HEK293T (cell line): ENCODE data around the gene HSD3B1.
"Not testable (repeated sequence)": the region's sequence is repeated elsewhere in the genome, so short reads cannot be mapped to it uniquely, and the experiment has no call there.

Experiments
- CTCF ChIA-PET: fragments of 350-600 bp; formaldehyde crosslinking; extraction: SDS; loops from one replicate; lab custom pipeline; 2021; ENCODE audit warnings: antibody characterized with exemption, inconsistent platforms; lab: Yijun Ruan, JAX
- POLR2A ChIA-PET: fragments of 350-600 bp; formaldehyde crosslinking; extraction: SDS; loops from one replicate; lab custom pipeline; 2020; ENCODE audit warnings: antibody characterized with exemption, inconsistent platforms; lab: Yijun Ruan, JAX
- DNase-seq: peaks from one replicate; pipeline ENCODE4 v3.0.0; 2012; ENCODE audit warnings: mixed read lengths; ENCODE audit errors: extremely low spot score
- ARNT ChIP-seq: fragments of 450-650 bp; IDR thresholded peaks from 2 replicates; pipeline ENCODE4 v1.6.1; 2017; ENCODE audit warnings: mild to moderate bottlenecking
- BHLHE40 ChIP-seq: fragments of 450-650 bp; IDR thresholded peaks from 2 replicates; pipeline ENCODE4 v1.6.1; 2016; ENCODE audit warnings: mild to moderate bottlenecking, moderate library complexity, borderline replicate concordance
- CTBP1 ChIP-seq: fragments of 450-650 bp; IDR thresholded peaks from 2 replicates; pipeline ENCODE4 v1.6.1; 2016; ENCODE audit warnings: borderline replicate concordance
- ELF4 ChIP-seq: fragments of 450-650 bp; IDR thresholded peaks from 2 replicates; pipeline ENCODE4 v1.6.1; 2017; ENCODE audit warnings: antibody characterized with exemption
- FOXA1 ChIP-seq: fragments of 450-650 bp; IDR thresholded peaks from 2 replicates; pipeline ENCODE4 v1.6.1; 2016; ENCODE audit warnings: mild to moderate bottlenecking
- FOXK2 ChIP-seq: fragments of 450-650 bp; IDR thresholded peaks from 2 replicates; pipeline ENCODE4 v1.6.1; 2016; ENCODE audit warnings: mild to moderate bottlenecking
- FOXM1 ChIP-seq: fragments of 450-650 bp; IDR thresholded peaks from 2 replicates; pipeline ENCODE4 v1.6.1; 2017; ENCODE audit warnings: mild to moderate bottlenecking, borderline replicate concordance
- HDGF ChIP-seq: fragments of 450-650 bp; IDR thresholded peaks from 2 replicates; pipeline ENCODE4 v1.6.1; 2017; ENCODE audit warnings: antibody characterized with exemption, borderline replicate concordance
- L3MBTL2 ChIP-seq: fragments of 450-650 bp; conservative IDR thresholded peaks from 2 replicates; pipeline ENCODE4 v1.6.1; 2016; ENCODE audit warnings: mild to moderate bottlenecking
- LEF1 ChIP-seq: fragments of 450-650 bp; IDR thresholded peaks from 2 replicates; pipeline ENCODE4 v1.6.1; 2017; ENCODE audit warnings: mild to moderate bottlenecking, borderline replicate concordance
- NFRKB ChIP-seq: fragments of 450-650 bp; IDR thresholded peaks from 2 replicates; pipeline ENCODE4 v1.6.1; 2016; ENCODE audit warnings: mild to moderate bottlenecking, moderate library complexity
- SP1 ChIP-seq: fragments of 450-650 bp; IDR thresholded peaks from 2 replicates; pipeline ENCODE4 v1.6.1; 2017
- SUZ12 ChIP-seq: fragments of 450-650 bp; IDR thresholded peaks from 2 replicates; pipeline ENCODE4 v1.6.1; 2016; ENCODE audit warnings: mild to moderate bottlenecking
- TARDBP ChIP-seq: fragments of 450-650 bp; IDR thresholded peaks from 2 replicates; pipeline ENCODE4 v1.6.1; 2016
- ZNF384 ChIP-seq: fragments of 450-650 bp; IDR thresholded peaks from 2 replicates; pipeline ENCODE4 v1.6.1; 2016
- TF ChIP-seq, protein P1 (sequence below): fragments of 450-650 bp; IDR thresholded peaks from 2 replicates; pipeline ENCODE4 v1.6.1; 2016

HSD3B1 gene

DNA sequence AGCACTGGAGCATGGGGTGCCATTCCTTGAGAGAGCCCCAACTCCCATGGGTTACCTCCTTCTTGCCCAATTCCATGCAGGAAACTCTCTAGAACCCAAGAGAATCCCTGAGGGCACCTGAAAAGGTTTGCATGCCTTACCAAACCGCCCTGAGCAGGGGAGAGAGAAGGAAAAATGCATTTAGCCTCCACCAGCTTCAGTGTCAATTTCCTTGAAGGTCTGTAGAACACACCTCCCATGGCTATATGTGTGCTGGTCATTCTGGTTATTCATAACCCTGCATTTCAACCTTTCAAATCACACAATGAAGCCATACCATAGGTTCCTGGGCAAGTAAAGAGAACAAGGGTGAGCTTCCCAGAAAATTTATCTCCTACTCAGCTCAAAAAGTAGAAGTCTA, 39.6 kb downstream of the HSD3B1 start:
- TF ChIP-seq ZNF384 = no peak
- no peak for TF ChIP-seq LEF1
- TF ChIP-seq FOXA1 = no peak
- no peak for TF ChIP-seq ARNT
- TF ChIP-seq HDGF = no peak
- TF ChIP-seq TARDBP = no peak
- no peak for TF ChIP-seq FOXK2
- TF ChIP-seq, protein P1, sequence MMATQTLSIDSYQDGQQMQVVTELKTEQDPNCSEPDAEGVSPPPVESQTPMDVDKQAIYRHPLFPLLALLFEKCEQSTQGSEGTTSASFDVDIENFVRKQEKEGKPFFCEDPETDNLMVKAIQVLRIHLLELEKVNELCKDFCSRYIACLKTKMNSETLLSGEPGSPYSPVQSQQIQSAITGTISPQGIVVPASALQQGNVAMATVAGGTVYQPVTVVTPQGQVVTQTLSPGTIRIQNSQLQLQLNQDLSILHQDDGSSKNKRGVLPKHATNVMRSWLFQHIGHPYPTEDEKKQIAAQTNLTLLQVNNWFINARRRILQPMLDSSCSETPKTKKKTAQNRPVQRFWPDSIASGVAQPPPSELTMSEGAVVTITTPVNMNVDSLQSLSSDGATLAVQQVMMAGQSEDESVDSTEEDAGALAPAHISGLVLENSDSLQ = no peak
- TF ChIP-seq FOXM1 = no peak
- TF ChIP-seq SP1 = no peak
- TF ChIP-seq BHLHE40 = no peak
- DNase-seq = no peak
- POLR2A ChIA-PET = no interaction called here
- CTCF ChIA-PET = no interaction called here

DNA sequence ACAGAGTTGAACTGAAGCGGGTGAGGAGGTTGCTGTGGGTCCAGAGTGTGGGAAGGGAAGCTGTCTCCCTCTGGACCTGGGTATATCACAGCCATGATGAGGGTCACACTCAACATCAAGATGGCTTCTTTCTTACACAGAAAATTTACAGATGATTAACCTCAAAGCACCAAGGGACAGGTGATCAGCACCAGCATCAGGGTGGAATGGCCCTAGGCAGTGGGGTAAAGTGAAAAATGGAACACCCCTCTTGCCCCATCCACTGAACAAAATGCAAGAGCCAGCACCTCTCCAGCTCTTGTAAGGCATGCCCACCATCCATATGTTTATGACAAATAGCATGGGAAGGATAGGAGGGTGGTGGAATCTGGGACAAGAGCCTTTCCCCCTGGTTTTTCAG, 40.3 kb downstream of the HSD3B1 start:
- CTCF ChIA-PET = no interaction called here
- TF ChIP-seq NFRKB = no peak
- TF ChIP-seq SP1 = no peak
- no peak for TF ChIP-seq CTBP1
- TF ChIP-seq L3MBTL2 = no peak
- TF ChIP-seq ZNF384 = no peak
- TF ChIP-seq FOXM1 = no peak
- no peak for TF ChIP-seq LEF1
- no peak for TF ChIP-seq ARNT
- POLR2A ChIA-PET = no interaction called here
- no peak for DNase-seq

DNA sequence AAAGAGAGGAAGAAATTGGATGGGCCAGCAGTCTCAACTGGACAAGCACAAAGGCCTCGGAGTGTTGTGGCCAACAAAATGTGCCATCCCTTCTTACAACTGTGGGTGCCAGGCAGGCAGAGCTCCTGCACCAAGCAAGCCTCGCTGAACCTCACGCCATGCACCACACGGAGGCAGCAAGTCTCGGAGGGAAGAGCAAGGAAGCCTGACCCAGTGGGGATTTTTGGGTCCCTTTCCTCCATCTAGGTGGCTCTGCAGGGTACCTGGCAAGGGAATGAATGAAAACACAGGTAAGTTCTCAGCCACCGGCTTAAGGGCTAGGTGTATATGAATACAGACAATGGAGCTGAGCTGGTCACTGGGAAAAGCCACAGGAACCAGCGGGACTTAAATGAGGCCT, 40.8 kb downstream of the HSD3B1 start:
- no peak for TF ChIP-seq ZNF384
- TF ChIP-seq FOXA1 = no peak
- no peak for TF ChIP-seq SP1
- no peak for TF ChIP-seq FOXK2
- CTCF ChIA-PET = interaction anchor here (0.6 kb wide), 1 partner anchor 24 kb away, joined by 3 read pairs; no protein-coding TSS in a partner anchor
- POLR2A ChIA-PET = no interaction called here
- no peak for DNase-seq

DNA sequence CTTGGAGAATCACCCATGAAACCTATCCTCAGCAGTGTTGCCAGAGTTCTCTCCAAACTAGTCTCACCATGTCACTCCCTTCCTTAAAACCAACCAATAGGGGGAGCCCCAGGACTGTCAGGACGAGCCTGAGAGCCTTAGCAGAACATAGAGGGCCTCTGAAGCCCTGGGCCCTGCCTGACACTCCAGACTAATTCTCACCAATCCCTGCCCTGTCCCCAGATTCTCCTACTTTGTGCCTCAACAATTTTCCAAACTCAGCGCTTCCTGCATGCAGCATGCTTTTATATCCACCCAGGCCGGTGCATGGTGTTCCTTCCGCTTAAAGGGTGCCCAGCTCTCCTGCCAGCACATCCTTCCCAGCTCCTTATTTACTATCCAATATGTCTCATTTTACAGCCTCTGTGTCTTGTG, 42.7 kb downstream of the HSD3B1 start:
- POLR2A ChIA-PET = no interaction called here
- peak; percentile 62 for DNase-seq
- CTCF ChIA-PET = interaction anchor here (0.9 kb wide), 1 partner anchor 62 kb away, joined by 3 read pairs; no protein-coding TSS in a partner anchor
- TF ChIP-seq SP1 (no peak), L3MBTL2 (no peak), FOXM1 (no peak), CTBP1 (no peak), NFRKB (no peak), SUZ12 (no peak), ARNT (no peak), ELF4 (no peak), BHLHE40 (no peak), TARDBP (no peak), LEF1 (no peak), FOXK2 (no peak), ZNF384 (no peak), HDGF (no peak), FOXA1 (no peak)
- TF ChIP-seq, protein P1 = no peak

DNA sequence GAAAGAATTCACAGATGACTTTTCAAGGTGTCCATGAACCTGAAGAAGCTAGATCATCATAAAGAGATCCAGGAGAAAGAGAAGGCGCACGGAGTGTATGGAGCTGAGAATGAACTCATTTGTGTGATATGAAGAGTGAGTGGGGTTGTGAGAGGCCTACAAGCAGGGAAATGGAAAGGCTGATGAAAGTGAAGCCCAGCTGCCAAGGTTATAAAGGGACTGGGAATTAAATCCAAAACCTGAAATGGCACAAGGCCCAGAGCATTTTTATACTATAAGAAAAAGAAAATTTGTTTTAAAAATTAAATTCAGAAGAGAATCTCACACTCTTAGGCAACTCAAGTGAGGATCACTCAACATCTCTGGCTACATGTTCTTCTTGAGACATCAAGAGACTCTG, 43.4 kb downstream of the HSD3B1 start:
- POLR2A ChIA-PET = no interaction called here

DNA sequence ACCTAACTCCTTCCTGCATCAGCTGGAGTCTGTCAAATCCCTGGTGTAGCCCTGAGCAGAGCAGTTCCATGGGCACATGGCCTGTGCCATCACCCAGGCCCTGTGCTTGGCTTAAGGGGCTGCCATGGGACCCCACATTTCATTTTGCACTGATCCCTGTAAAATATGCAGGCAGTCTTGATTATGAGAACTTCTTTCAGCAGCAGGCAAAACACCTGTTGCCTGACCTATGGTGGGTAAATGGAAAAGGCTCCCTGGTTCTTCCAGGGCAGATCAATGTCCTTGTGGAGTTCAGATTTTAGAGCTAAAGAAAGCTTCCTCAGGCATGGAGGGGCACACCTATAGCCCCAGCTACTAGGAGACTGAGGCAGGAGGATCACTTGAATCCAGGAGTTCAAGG, 44.2 kb downstream of the HSD3B1 start:
- no peak for TF ChIP-seq FOXM1
- no peak for TF ChIP-seq NFRKB
- TF ChIP-seq, protein P1 = no peak
- TF ChIP-seq HDGF = no peak
- TF ChIP-seq BHLHE40 = no peak
- TF ChIP-seq CTBP1 = no peak
- TF ChIP-seq ELF4 = no peak
- TF ChIP-seq SUZ12 = no peak
- no peak for TF ChIP-seq TARDBP
- no peak for TF ChIP-seq L3MBTL2
- no peak for TF ChIP-seq ARNT
- TF ChIP-seq SP1 = no peak
- no peak for TF ChIP-seq FOXA1
- TF ChIP-seq FOXK2 = no peak
- no peak for TF ChIP-seq LEF1
- CTCF ChIA-PET = no interaction called here
- POLR2A ChIA-PET = no interaction called here
- no peak for DNase-seq

More for the DNA sequence above, 43.4 kb downstream of the HSD3B1 start:
- CTCF ChIA-PET = interaction anchor here (0.9 kb wide), 1 partner anchor 62 kb away, joined by 3 read pairs; no protein-coding TSS in a partner anchor
- no peak for DNase-seq
- TF ChIP-seq CTBP1 (no peak), SUZ12 (no peak), L3MBTL2 (no peak), ARNT (no peak)

DNA sequence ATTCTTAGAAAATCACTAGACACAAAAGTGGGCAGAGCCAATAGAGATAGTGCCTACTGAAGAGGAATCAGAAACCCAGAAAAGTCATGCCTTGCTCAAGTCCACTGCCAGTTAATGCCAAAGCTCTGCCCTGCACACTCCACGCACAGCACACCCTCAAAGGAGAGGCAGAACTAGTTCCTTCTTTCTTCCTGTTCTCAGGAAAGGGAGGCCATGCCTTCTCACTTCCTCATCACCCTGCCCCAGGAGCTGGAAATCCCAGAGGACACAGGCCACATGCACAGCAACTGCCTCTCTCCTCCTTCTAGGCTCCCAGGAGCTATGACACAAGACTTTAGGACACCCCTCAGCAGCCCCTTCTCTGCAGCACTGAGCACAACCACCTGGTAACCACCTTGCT, 45.6 kb downstream of the HSD3B1 start:
- POLR2A ChIA-PET, DNase-seq: not testable (repeated sequence)
- CTCF ChIA-PET = interaction anchor here (0.7 to 1.6 kb wide), 2 partner anchors 9 to 76 kb away, joined by 3 to 4 read pairs; no protein-coding TSS in a partner anchor

DNA sequence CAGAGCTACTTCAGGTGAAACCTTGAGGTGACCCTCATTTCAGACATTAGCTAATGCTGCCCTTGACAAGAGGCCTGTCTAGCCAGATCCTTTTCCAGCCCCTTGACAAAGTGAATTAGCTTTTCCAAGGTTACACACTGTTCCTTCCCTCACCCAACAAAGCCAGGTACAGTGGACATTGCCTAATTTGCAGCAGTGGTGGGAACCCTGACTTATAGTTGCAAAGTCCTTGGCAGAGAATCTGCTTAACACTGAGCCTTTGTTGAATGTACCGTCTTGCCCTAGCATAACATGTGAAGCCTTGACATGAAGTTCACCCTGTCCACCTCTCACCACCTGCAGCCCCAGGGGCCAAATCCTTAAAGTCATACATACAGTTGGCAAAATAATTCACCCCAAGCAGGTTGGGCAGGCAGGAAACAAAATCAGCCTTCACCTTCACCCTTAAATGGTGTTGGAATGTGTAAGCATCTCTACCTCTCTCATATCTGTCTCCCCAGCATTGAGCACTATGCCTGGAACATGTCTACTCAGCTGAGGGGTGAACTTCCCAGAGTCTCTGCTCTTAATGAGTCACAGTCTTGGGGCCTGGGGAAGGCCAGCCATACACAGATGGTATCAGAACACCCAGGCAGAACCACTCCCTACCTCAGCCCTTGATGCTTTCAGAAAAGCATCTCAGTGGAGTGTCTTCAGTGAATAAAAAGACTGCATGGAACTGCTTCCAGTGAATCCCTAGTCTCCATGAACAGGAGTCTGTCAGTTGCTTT, 46.5 kb downstream of the HSD3B1 start:
- DNase-seq = not testable (repeated sequence)
- ChIA-PET POLR2A (interaction anchor here (0.6 kb wide), 1 partner anchor 1924 kb away, joined by 3 read pairs; no protein-coding TSS in a partner anchor), CTCF (interaction anchor here (0.6 to 1.6 kb wide), 2 partner anchors 10 to 181 kb away, joined by 4 read pairs; no protein-coding TSS in a partner anchor)
